PC-3 (cell line): ENCODE results near the gene SLC10A4. TPM values are rescaled to one million over a fixed set of nuclear protein-coding genes. Genes with fewer than 3 reads are reported as not detected.

ENCODE experiments used
- ATAC-seq: fragments of 200-7000 bp; cut with Tn5 transposase; 2 replicates; pipeline ENCODE4 v1.9.1; 2020; ENCODE audit warnings: mild to moderate bottlenecking, moderate library complexity
- BruUV-seq: library from RNA; stranded (reverse); fragments of 400-500 nt; replicated peaks from 2 replicates; lab custom pipeline; 2021; lab: Mats Ljungman, UMichigan
- CTCF ChIA-PET: fragments of 300-600 bp; sonication (Branson Sonifier 250); formaldehyde crosslinking; loops from one replicate; lab custom pipeline; 2022; ENCODE audit warnings: antibody characterized with exemption; lab: Charles Lee
- POLR2A ChIA-PET: fragments of 300-600 bp; sonication (Branson Sonifier 250); formaldehyde crosslinking; loops from one replicate; lab custom pipeline; 2022; ENCODE audit warnings: antibody characterized with exemption; ENCODE audit not compliant: unreplicated experiment; lab: Charles Lee
- DNase-seq: peaks from one replicate; pipeline ENCODE4 v3.0.0-alpha.2; 2015
- H2AFZ ChIP-seq: fragments of 300-600 bp; sonication (generic); 2 replicates; pipeline ENCODE4 v1.6.0; 2016; ENCODE audit warnings: antibody characterized with exemption, low read length
- H3F3A ChIP-seq: fragments of 300-600 bp; sonication (generic); one replicate; pipeline ENCODE4 v1.6.0; 2017; ENCODE audit warnings: antibody characterized with exemption, low read length, control low read depth, mild to moderate bottlenecking; ENCODE audit not compliant: unreplicated experiment
- H3K27ac ChIP-seq: fragments of 300-600 bp; sonication (generic); 2 replicates; pipeline ENCODE4 v1.5.1; 2016; ENCODE audit warnings: mild to moderate bottlenecking, low read length
- H3K27me3 ChIP-seq: fragments of 300-600 bp; sonication (generic); 2 replicates; pipeline ENCODE4 v1.6.1; 2016; ENCODE audit warnings: low read length, mixed read lengths
- H3K36me3 ChIP-seq: fragments of 300-600 bp; sonication (generic); 2 replicates; pipeline ENCODE4 v1.6.1; 2016; ENCODE audit warnings: low read depth, mixed run types, low read length, mixed read lengths
- H3K4me1 ChIP-seq: fragments of 300-600 bp; sonication (generic); 2 replicates; pipeline ENCODE4 v1.5.1; 2016; ENCODE audit warnings: low read length; ENCODE audit not compliant: insufficient read depth
- H3K4me2 ChIP-seq: fragments of 300-600 bp; sonication (generic); 2 replicates; pipeline ENCODE4 v1.6.0; 2016; ENCODE audit warnings: low read length
- H3K4me3 ChIP-seq: fragments of 300-600 bp; sonication (generic); 2 replicates; pipeline ENCODE4 v1.5.1; 2016; ENCODE audit warnings: mild to moderate bottlenecking, low read length, mixed read lengths
- H3K79me2 ChIP-seq: fragments of 300-600 bp; sonication (generic); 2 replicates; pipeline ENCODE4 v1.6.1; 2017; ENCODE audit warnings: low read length, mixed read lengths
- H3K9ac ChIP-seq: fragments of 300-600 bp; sonication (generic); 2 replicates; pipeline ENCODE4 v1.6.0; 2016; ENCODE audit warnings: mild to moderate bottlenecking, low read length
- H3K9me2 ChIP-seq: fragments of 300-600 bp; sonication (generic); replicated peaks from 2 replicates; pipeline ENCODE4 v1.6.1; 2016; ENCODE audit warnings: mixed run types, low read length, mixed read lengths
- H3K9me3 ChIP-seq: fragments of 300-600 bp; sonication (generic); 2 replicates; pipeline ENCODE4 v1.6.1; 2016; ENCODE audit warnings: low read length, mixed read lengths
- H4K20me1 ChIP-seq: fragments of 300-600 bp; sonication (generic); 2 replicates; pipeline ENCODE4 v1.6.1; 2016; ENCODE audit warnings: low read length, mixed read lengths
- EZH2 ChIP-seq: fragments of 300-600 bp; sonication (generic); IDR thresholded peaks from one replicate; pipeline ENCODE4 v1.6.1; 2017; ENCODE audit warnings: antibody characterized with exemption, mild to moderate bottlenecking, low read length; ENCODE audit not compliant: unreplicated experiment
- EZH2phosphoT487 ChIP-seq: fragments of 300-600 bp; sonication (generic); IDR thresholded peaks from 2 replicates; pipeline ENCODE4 v1.6.1; 2018; ENCODE audit warnings: mild to moderate bottlenecking, antibody characterized with exemption, low read length, borderline replicate concordance
- intact Hi-C: fragments of 100-400 bp; cut with micrococcal nuclease; formaldehyde crosslinking; loops from 2 replicates; pipeline ENCODE4 v1.9.0; 2023
- total RNA-seq: library from RNA; depleted of rRNA; stranded (reverse); fragments of >200 nt; gene quantifications from 2 replicates; pipeline ENCODE4 v1.2.3, GENCODE V29; 2014
- TF ChIP-seq, protein P1 (sequence below): fragments of 300-600 bp; sonication (generic); conservative IDR thresholded peaks from 2 replicates; pipeline ENCODE4 v1.5.1; 2017; ENCODE audit warnings: antibody characterized with exemption, low read depth, mild to moderate bottlenecking, low read length

The SLC10A4 gene
- total RNA-seq, 1 experiment from 2014 or later, result not detected

DNA sequence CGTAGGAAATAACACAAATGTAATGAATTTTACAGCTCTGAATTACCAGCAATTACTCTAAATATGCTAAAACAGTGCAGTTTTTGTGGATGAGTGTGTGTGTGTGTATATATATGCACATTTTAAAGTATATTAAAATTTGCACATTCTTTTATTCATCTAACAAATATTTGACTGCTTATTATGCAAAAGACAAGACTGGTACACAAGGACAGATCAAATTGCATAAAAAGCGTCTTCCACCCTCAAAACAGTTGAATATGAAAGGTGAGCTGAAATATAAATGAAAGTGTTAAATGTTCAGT is 20.8 kb downstream of the SLC10A4 start:
- H3K9me3 ChIP-seq, result no peaks in the 10 kb centered on the region
- ATAC-seq (no peak), DNase-seq (no peak)
- H3K4me2 ChIP-seq, result no peak overlapping the region
- H3F3A ChIP-seq, result no peaks in the 10 kb centered on the region
- no TSS peak for BruUV-seq
- peaks cover 15% of the 10 kb centered on the region for H3K36me3 ChIP-seq
- no peak overlapping the region for H3K27ac ChIP-seq
- no peak overlapping the region for H3K4me3 ChIP-seq
- H3K27me3 ChIP-seq, result no peaks in the 10 kb centered on the region
- no peaks in the 10 kb centered on the region for H4K20me1 ChIP-seq
- no peak overlapping the region for H3K9ac ChIP-seq
- ChIA-PET CTCF (no interaction called here), POLR2A (no interaction called here)
- intact Hi-C loops, result no loop called here
- no peak overlapping the region for H2AFZ ChIP-seq
- H3K4me1 ChIP-seq, result no peaks in the 10 kb centered on the region; the same call in 1 of the 2 replicates
- no peaks in the 10 kb centered on the region for H3K79me2 ChIP-seq
- TF ChIP-seq, protein P1, sequence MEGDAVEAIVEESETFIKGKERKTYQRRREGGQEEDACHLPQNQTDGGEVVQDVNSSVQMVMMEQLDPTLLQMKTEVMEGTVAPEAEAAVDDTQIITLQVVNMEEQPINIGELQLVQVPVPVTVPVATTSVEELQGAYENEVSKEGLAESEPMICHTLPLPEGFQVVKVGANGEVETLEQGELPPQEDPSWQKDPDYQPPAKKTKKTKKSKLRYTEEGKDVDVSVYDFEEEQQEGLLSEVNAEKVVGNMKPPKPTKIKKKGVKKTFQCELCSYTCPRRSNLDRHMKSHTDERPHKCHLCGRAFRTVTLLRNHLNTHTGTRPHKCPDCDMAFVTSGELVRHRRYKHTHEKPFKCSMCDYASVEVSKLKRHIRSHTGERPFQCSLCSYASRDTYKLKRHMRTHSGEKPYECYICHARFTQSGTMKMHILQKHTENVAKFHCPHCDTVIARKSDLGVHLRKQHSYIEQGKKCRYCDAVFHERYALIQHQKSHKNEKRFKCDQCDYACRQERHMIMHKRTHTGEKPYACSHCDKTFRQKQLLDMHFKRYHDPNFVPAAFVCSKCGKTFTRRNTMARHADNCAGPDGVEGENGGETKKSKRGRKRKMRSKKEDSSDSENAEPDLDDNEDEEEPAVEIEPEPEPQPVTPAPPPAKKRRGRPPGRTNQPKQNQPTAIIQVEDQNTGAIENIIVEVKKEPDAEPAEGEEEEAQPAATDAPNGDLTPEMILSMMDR, result no peak
- TF ChIP-seq EZH2phosphoT487 (no peak), EZH2 (no peak)
- H3K9me2 ChIP-seq, result no peaks in the 10 kb centered on the region

DNA sequence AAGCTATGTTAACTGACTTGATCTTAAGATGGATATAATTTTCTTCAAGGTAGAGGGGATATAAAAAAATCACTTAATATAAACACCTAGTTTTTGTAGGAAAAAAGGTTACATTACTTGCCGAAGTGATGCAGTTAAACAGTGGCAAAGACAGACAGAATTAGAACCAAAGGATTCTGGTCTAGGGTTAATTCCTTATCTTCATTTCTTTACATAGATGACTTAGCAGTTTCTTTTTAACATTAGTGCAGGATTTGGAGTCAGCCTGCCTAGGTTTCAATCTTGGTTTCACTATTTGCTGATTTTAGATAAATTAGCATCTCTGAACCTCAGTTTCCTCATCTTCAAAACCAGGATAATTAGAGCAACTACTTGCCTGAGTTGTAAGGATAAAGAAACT is 21.2 kb downstream of the SLC10A4 start:
- H3K4me3 ChIP-seq, result no peak overlapping the region
- H3F3A ChIP-seq, result no peaks in the 10 kb centered on the region
- H3K27me3 ChIP-seq, result no peaks in the 10 kb centered on the region
- H3K36me3 ChIP-seq, result peaks cover 18% of the 10 kb centered on the region
- BruUV-seq, result no TSS peak
- no peaks in the 10 kb centered on the region for H3K9me3 ChIP-seq
- H3K4me1 ChIP-seq, result no peaks in the 10 kb centered on the region; the same call in 1 of the 2 replicates
- no peak overlapping the region for H2AFZ ChIP-seq
- intact Hi-C loops, result no loop called here
- no peak overlapping the region for H3K9ac ChIP-seq
- no peaks in the 10 kb centered on the region for H4K20me1 ChIP-seq
- ATAC-seq (no peak), DNase-seq (no peak)
- CTCF ChIA-PET, result no interaction called here
- no peaks in the 10 kb centered on the region for H3K79me2 ChIP-seq
- TF ChIP-seq EZH2phosphoT487, result no peak
- TF ChIP-seq, protein P1, result no peak
- POLR2A ChIA-PET, result no interaction called here
- H3K4me2 ChIP-seq, result no peak overlapping the region
- no peak overlapping the region for H3K27ac ChIP-seq
- H3K9me2 ChIP-seq, result no peaks in the 10 kb centered on the region

DNA sequence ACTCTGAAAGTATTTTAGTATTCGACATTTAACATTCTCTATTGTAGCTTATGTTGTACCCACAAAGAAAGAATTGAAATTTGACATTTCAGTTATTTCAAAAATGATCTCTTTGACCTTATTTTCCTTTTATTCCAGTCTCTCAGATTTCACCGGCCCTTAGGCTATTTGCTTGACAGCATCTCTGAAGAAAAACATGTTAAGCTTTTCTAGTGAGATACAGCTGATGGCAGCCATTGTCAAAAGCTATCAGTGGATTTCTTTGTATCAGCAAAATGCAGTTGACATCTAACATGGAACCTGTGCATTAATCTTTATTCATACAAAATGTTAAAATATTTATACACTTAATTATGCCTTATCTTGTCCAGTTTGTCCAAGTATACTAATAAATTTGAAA is 23.6 kb downstream of the SLC10A4 start:
- ChIA-PET CTCF (no interaction called here), POLR2A (no interaction called here)
- H3K4me1 ChIP-seq, result no peaks in the 10 kb centered on the region; the same call in 1 of the 2 replicates
- ATAC-seq (no peak), DNase-seq (no peak)
- TF ChIP-seq, protein P1, result no peak
- TF ChIP-seq EZH2 (no peak), EZH2phosphoT487 (no peak)
- H3K79me2 ChIP-seq, result no peaks in the 10 kb centered on the region
- no peak overlapping the region for H3K4me3 ChIP-seq
- peaks cover 15% of the 10 kb centered on the region for H3K36me3 ChIP-seq
- no peaks in the 10 kb centered on the region for H3K9me2 ChIP-seq
- H3F3A ChIP-seq, result no peaks in the 10 kb centered on the region
- H3K27me3 ChIP-seq, result no peaks in the 10 kb centered on the region
- H3K27ac ChIP-seq, result no peak overlapping the region
- no peak overlapping the region for H3K4me2 ChIP-seq
- H3K9me3 ChIP-seq, result no peaks in the 10 kb centered on the region
- H2AFZ ChIP-seq, result no peak overlapping the region
- no peaks in the 10 kb centered on the region for H4K20me1 ChIP-seq
- no TSS peak for BruUV-seq
- intact Hi-C loops, result no loop called here
- H3K9ac ChIP-seq, result no peak overlapping the region
